Inflammatory macrophage treated with lipopolysaccharide for 1 hour (primary cell): ENCODE measurements around the gene SNX9.

ENCODE experiments used
- DNase-seq, 2 donors: peaks; one replicate each; pipeline ENCODE4 v3.0.0-alpha.2; 2020 to 2022

SNX9 gene

DNA sequence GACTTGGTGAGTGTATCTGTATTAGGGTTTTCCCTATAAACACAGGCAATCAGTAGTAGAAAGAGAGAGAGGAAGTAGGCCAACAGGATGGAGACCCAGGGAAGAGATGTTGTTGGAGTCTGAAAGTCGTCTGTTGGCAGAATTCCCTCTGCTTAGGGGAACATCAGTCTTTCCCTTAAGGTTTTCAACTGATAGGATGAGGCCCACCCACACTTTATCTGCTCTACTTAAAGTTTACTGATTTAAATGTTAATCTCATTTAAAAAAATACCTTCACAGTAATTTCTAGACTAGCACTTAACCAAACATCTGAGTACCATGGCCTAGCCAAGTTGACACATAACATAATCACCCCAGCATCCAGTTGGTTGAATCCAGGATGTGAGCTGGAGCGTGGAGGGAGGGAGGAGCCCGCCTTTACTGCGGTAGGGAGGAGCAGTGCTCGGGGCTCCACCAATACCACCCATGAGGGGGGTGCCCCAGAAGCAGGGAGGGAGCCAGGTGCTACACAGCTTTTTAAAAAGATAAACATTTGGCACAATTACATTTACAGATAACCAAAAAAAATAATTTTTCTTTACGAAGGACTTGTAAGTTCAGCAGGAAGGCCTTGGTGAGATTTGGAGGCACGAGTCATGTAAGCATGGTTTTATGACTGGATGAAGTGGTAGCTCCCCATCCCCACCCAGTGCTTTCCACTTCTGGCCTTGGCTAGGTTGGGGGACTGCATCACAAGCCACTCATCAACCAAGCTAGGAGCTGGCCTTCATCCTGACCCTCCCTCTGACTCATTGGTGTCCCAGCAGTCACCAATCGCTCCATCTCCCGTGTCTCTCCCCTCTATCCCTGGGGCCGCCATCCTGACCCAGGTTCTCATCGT, 18.4 kb upstream of the SNX9 start:
- no peak for DNase-seq

DNA sequence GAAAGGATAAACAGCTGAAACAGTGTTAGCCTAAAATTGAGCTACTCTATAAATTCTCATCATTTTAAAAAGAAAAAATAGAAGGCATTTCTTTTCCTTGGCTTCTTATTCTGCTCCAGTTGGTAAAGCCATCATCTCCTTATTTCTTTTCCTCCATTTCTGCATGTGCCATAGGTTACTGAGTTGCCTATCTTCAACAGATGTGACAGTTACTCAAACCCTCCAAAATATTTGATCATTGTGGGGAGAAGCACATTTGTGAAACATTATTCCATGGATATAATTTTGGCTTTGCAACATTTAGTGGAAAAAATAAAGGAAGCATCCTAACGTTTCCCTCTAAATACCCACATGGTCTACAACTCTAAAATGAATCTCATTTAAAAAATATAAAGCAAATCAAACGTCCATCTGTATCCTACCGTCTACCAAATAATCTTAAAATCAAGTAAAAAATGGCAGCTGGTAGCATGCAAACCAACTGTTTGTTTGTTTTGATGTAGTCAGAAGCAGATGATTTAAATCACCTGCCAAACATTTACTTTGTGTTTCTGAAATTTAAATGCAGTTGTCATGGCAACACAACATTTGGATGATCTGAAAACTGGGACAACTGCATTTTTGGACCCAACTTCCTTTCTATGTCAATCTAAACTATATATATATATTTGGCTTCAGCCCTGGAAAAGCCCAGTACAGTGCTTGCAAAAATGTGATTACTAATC, 16.8 kb upstream of the SNX9 start:
- no peak for DNase-seq

DNA sequence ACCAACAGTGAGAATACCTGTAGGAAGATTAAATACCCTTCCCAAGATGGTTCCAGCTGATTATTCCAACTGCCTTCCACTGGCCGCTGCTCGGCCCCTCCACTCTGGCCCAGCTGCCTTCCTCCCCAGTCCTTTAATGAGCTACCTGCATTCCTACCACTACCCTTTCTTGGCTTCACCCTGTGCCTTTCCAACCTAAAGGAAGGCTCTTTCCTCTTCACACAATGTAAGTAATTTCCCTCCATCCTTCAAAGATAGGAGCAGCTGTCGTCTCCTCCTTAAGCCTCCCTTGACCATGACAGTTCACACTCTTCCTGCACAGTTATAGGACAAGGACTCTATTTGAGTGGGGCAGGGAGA, 16.2 kb upstream of the SNX9 start:
- DNase-seq = no peak

DNA sequence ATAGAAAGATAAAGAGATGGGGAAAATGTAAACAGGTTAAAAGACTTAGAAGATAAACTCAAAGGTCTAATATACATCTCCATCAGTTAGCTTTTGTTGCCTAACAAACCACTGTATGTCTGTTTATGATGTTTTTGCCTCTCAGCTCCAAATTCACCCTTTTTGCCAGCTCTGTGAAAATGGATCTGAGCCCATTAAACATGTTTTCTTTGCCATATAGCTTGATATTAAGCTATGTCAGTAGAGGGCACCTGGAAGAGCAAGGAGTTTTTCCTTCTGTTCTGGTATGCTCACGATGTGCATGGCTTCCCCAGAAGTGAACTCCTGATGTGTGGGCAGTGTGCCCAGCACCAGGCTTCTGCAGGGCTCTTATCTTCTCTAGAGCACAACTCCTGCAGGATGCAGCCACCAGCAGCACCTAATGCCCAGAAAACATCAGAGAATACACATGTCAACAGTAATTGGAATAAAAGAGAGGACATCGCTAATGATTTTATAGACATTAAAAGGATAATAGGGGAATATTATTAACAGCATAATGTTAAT, 14.6 kb upstream of the SNX9 start:
- no peak for DNase-seq

- no peak for DNase-seq
Observed at GRCh38 chr6:157809613-157810012, 13.4 kb upstream of the SNX9 start.

DNA sequence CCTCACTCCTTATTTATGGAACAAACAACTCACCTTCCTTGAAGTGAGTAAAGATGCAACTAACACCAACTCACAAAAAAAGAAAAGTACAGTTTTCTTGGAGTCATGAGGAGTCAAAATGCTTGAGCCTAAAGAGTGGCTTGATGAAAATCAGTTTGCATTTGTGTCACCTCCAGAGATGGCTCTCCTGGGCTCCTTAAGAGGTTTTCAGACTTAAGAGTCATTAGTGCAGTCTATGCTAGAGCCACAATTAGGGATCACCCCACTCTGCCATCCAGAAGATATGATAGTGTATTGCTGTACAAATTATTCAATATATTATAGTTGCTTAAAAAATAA, 11.9 kb upstream of the SNX9 start:
- no peak for DNase-seq

DNA sequence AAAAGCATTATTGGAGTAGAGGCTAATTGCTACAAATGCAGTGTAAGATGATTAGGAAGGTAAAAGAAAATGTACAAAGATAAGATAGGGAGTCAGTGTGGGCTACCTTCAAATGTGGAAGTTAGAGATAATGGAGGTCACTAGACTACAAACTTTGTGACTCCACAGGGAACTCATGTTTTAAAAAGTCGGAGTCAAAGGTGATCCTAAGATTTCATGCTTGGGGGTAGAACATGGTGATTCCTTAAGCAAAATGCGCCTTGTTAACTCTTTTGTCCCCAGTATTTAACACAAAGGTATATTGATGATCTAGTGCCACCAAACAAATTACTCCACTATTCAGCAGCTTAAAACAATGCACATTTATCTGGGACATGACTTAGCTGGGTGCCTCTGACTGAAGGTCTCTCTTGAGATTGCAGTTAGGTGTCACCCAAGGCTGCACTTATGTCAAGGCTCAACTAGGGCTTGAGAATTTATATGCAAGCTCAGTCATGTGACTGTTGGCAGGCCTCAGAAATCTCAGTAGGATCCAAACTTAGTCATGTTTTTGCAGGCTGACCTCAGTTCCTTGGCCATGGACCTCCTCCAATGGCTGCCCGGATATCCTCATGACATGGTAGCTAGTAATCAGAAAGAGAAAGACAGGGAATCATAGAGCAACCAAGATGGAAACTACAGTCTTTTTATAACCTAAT, 11.4 kb upstream of the SNX9 start:
- DNase-seq = no peak

DNA sequence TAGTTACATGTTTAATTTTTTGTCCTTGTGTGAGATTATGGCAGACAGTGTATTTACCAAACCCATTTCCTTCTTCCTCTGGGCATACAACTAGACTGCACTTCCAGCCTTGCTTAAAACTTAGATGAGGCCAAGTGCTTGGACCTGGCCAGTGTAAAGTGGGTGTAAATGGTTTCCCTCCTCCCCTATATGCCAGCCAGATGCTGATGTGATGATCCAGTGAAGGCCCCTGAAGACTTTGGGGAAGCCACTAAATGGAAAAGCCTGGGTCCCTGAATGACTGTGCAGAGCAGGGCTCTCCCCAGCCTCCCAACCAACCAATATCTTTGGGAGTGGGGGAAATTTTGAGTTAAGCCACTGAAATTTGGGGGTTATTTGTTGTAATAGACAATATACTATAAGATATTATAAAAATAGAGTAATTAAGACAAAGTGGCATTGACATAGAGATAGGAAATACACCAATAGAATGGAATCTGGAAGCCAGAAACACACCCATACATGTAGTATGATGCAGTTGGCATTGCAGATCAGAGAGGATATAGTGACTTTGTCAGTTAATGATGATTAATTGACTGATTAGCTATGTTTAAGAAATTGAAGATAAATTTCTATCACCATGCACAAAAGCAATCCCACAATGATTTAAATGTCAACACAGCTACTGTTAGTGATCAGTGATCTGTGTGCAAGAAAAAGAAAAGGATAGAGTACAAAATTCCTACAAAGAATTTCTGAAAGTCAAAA, 10.4 kb upstream of the SNX9 start:
- no peak for DNase-seq

GRCh38 chr6:157813191-157813590, 9.9 kb upstream of the SNX9 start:
- DNase-seq = peak in 1 of 2 donors; percentile 15

GRCh38 chr6:157813750-157814455, 9.1 kb upstream of the SNX9 start:
- no peak for DNase-seq

DNA sequence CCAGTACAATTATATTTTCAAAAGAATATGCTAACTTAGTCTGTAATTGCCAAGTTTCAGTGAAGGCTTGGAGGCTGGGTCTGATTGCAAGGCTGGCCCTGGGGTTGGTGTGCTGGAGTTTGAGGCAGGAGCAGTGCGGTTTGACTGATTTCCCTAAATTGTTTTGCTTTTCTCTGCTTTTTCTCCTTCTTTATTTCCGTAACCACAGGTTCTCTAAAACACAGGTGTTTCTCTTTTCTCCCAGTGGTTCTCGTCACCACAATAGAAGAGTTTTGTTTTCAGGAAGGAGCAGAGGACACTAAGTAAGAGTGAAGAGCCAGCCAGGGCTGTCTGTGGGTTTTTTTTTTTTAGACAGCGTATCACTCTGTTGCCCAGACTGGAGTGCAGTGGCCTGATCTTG, 8.2 kb upstream of the SNX9 start:
- DNase-seq = no peak

GRCh38 chr6:157821342-157822033, 1.6 kb upstream of the SNX9 start:
- DNase-seq = no peak

DNA sequence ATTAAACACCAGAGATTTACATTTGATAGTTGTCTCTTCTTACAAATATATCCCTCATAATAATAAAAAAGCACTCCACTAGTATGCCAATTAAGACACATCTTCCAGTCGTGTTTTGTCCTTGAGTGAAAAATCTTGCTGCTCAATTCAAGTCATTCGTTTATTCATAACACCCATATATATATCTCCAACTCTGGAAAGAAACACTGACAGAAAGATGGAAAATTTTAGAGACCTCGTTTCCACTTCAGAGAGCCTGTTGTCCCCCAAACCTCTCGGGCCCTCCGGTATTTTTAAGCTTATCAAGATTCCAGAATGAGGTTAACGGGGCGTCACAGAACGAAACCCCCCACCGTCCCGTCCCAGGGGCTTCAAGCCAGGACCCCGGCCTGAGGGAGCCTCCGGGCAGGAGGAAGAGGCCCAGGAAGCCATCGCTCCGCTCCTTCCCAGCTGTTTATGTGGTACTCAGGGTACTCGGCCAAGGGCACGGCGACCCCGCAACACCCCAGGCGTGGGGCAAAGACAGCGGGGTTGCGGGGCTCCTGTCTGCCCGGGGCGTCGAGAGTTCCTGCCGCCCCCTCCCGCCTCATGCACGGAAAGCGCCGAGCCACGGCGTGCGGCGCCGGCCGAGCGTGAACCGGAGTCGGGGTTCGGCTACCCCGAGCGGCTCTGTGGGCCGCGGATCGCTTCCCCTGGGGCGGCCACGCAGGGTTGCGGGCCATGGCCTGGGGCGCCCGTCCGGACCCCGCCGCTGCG, 623 bp upstream of the SNX9 start:
- DNase-seq = no peak

DNA sequence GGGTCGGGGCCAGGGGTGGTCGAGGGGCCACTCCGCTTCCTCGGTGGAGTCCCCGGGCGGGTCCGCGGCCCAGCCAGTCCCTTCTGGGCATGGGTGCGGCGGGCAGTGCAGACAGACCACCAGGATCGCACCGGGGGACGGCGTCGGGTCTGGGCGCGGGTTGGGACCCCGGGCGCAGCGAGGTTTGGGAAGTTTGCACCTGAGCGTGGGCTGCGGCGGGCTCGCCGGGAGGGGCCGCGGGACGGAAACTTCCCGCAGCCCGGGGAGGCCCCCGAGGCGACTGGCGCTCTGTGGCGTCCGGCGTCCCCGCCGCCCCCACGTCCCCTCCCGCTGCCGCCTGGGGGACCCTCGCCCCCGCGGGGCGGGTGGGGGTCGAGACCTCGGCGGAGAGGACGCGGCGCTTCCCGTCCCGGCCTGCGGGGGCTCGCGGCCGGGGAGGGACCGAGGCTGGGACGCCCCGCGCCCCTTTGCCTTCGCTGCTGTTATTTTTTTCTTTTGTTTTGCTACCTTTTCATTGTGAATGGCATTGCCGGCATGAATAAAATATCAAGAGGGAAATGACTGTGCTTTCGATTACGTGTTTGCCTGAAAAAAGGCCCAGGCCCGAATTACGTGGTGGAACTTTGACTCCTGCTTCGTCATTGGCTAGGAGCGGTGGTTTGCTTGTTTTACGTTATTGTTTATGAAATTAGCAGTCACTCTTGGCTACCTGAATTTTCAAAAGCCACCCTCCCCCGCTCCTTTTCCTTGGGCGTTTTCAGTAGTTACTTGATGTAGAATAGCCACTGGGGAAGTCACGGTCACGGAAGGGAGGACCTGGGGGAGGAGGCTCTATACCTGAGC, 703 bp downstream of the SNX9 start:
- DNase-seq = peak; percentile 48 to 54

GRCh38 chr6:157825243-157825904, 2.3 kb downstream of the SNX9 start:
- DNase-seq = no peak

- DNase-seq = no peak
Observed at GRCh38 chr6:157830354-157831017, 7.4 kb downstream of the SNX9 start.

- DNase-seq = no peak
Observed at GRCh38 chr6:157831018-157831369, 7.9 kb downstream of the SNX9 start.

DNA sequence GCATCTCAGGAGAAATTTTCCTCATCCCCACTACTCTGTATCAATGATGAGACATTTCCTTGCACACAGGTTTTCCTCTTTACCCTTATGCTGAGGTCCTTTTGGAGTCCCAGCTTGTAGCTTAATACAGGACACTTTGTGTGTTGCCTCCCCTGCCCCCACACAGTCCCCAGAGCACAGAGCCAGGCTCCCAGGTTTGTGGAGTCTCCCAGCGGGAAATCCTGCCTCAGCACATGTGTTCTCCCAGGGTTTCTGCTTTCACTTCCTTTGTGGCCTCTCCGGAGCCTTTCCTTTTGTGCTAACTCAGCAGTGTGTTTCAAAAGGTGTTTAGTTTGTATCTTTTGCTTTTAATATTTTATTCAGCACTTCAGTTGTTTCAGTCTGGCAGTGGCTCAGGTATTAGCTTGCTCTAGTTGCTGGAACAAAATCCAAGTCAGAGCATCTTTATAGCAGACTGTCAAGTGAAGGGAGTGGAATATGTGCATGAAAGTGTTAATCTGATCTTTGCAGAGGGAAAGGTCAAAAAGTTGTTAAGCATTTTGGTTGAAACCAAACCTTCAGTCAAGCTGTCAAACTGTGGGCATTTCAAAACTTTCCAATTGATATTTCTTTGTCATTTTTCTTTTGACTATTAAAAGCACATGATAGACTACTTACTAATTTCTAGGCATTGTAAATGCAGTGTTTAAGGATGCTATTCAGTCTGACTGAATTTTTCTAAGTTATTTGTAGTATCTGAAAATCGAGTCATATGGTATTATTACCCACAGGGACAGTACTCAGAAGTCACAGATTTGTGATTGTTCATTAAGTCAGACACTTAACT, 8.6 kb downstream of the SNX9 start:
- DNase-seq = peak; percentile 27 to 33
